Stimulated activated CD4-positive, alpha-beta T cell treated with anti-CD3 and anti-CD28 coated beads, TNF-alpha, amount 100 ng/mL, for 48 hours (primary cell): Measurements from ENCODE around the gene MAP3K20.
"Not testable (repeated sequence)": the region's sequence is repeated elsewhere in the genome, so short reads cannot be mapped to it uniquely, and the experiment has no call there.

Experiments
- DNase-seq, 3 donors: peaks; one replicate each; pipeline ENCODE4 v3.0.0-alpha.2; 2020; ENCODE audit warnings: low read depth in 3 of 3

MAP3K20 gene

GRCh38 chr2:173202570-173202969 lies 126.9 kb downstream of the MAP3K20 start:
- DNase-seq = no peak

GRCh38 chr2:173204316-173204715 lies 128.7 kb downstream of the MAP3K20 start:
- DNase-seq = no peak

- DNase-seq = no peak
Observed at GRCh38 chr2:173205375-173205774, 129.7 kb downstream of the MAP3K20 start.

- DNase-seq = not testable (repeated sequence)
Observed at GRCh38 chr2:173207124-173207523, 131.5 kb downstream of the MAP3K20 start.

GRCh38 chr2:173210270-173211196 lies 134.9 kb downstream of the MAP3K20 start:
- DNase-seq = peak; percentile 14 to 40 (median 25)

GRCh38 chr2:173213181-173213580 lies 137.5 kb downstream of the MAP3K20 start:
- no peak for DNase-seq

GRCh38 chr2:173214213-173214612 lies 138.6 kb downstream of the MAP3K20 start:
- no peak for DNase-seq

- DNase-seq = no peak
Observed at GRCh38 chr2:173215316-173215715, 139.7 kb downstream of the MAP3K20 start.

GRCh38 chr2:173216051-173216450 lies 140.4 kb downstream of the MAP3K20 start:
- no peak for DNase-seq

- DNase-seq = no peak
Observed at GRCh38 chr2:173216668-173217067, 141.0 kb downstream of the MAP3K20 start.

GRCh38 chr2:173217116-173217840 lies 141.6 kb downstream of the MAP3K20 start:
- DNase-seq = no peak

- no peak for DNase-seq
Observed at GRCh38 chr2:173218326-173219056, 142.8 kb downstream of the MAP3K20 start.

- no peak for DNase-seq
Observed at GRCh38 chr2:173221132-173221695, 145.6 kb downstream of the MAP3K20 start.

GRCh38 chr2:173221937-173222594 lies 146.4 kb downstream of the MAP3K20 start:
- DNase-seq = no peak

- no peak for DNase-seq
Observed at GRCh38 chr2:173223871-173224270, 148.2 kb downstream of the MAP3K20 start.

- DNase-seq = no peak
Observed at GRCh38 chr2:173226899-173227698, 151.5 kb downstream of the MAP3K20 start.

- DNase-seq = no peak
Observed at GRCh38 chr2:173229086-173229485, 153.4 kb downstream of the MAP3K20 start.

GRCh38 chr2:173230181-173230580 lies 154.5 kb downstream of the MAP3K20 start:
- DNase-seq = no peak

GRCh38 chr2:173231042-173231441 lies 155.4 kb downstream of the MAP3K20 start:
- no peak for DNase-seq

- no peak for DNase-seq
Observed at GRCh38 chr2:173231465-173231864, 155.8 kb downstream of the MAP3K20 start.
